ENCODE data around the gene RPS6KA6. TPM values are rescaled to one million over a fixed set of nuclear protein-coding genes. Genes with fewer than 3 reads are reported as not detected.

The RPS6KA6 gene
- not detected in 2 replicates for total RNA-seq (2016; rRNA removed; fragmentation: Illumina TruSeq; extraction: Trizol)
- total RNA-seq (2016; cell fraction: cytosol; rRNA removed; fragmentation: Illumina TruSeq; extraction: Trizol; ENCODE audit: low read depth): not detected in 2 replicates
- total RNA-seq (2016; cell fraction: insoluble cytoplasmic fraction; rRNA removed; fragmentation: Illumina TruSeq; extraction: Trizol): not detected in 2 replicates
- not detected in 2 replicates for total RNA-seq (2016; cell fraction: membrane; rRNA removed; fragmentation: Illumina TruSeq; extraction: Trizol)
- not detected in 2 replicates for total RNA-seq (2016; cell fraction: nucleus; rRNA removed; fragmentation: Illumina TruSeq; extraction: Trizol)
- polyA plus RNA-seq (2011; rRNA removed): not detected in 2 replicates
- polyA plus RNA-seq (2011; cell fraction: cytosol; rRNA removed): not detected in 2 replicates
- not detected in 2 replicates for polyA plus RNA-seq (2011; cell fraction: nucleus; rRNA removed)
- not detected in 2 replicates for polyA plus RNA-seq (2012)
- not detected in 2 replicates for polyA plus RNA-seq (2016; cell fraction: cytosol; fragmentation: Illumina TruSeq; extraction: Trizol; ENCODE audit: low read depth)
- not detected in 2 replicates for polyA plus RNA-seq (2016; cell fraction: insoluble cytoplasmic fraction; fragmentation: Illumina TruSeq; extraction: Trizol; ENCODE audit: low read depth)
- polyA plus RNA-seq (2016; cell fraction: membrane; fragmentation: Illumina TruSeq; extraction: Trizol; ENCODE audit: low read depth): not detected in 2 replicates
- not detected in 2 replicates for polyA plus RNA-seq (2016; cell fraction: nucleus; fragmentation: Illumina TruSeq; extraction: Trizol; ENCODE audit: insufficient read depth, low read depth)
- not detected in 2 replicates for polyA minus RNA-seq (2011; rRNA and poly(A)+ RNA removed; ENCODE audit: low replicate concordance)
- polyA minus RNA-seq (2011; cell fraction: cytosol; rRNA and poly(A)+ RNA removed): not detected in 2 replicates
- polyA minus RNA-seq (2011; cell fraction: nucleus; rRNA and poly(A)+ RNA removed): not detected in 2 replicates
- Bru-seq, nascent RNA: not detected
- not detected for BruChase-seq, experiment 1, labeled RNA remaining after a 6-hour chase
- not detected for BruChase-seq, experiment 2, labeled RNA remaining after a 2-hour chase
- long read RNA-seq, experiment 1: 0 reads
- long read RNA-seq, experiment 2: 0 reads

DNA sequence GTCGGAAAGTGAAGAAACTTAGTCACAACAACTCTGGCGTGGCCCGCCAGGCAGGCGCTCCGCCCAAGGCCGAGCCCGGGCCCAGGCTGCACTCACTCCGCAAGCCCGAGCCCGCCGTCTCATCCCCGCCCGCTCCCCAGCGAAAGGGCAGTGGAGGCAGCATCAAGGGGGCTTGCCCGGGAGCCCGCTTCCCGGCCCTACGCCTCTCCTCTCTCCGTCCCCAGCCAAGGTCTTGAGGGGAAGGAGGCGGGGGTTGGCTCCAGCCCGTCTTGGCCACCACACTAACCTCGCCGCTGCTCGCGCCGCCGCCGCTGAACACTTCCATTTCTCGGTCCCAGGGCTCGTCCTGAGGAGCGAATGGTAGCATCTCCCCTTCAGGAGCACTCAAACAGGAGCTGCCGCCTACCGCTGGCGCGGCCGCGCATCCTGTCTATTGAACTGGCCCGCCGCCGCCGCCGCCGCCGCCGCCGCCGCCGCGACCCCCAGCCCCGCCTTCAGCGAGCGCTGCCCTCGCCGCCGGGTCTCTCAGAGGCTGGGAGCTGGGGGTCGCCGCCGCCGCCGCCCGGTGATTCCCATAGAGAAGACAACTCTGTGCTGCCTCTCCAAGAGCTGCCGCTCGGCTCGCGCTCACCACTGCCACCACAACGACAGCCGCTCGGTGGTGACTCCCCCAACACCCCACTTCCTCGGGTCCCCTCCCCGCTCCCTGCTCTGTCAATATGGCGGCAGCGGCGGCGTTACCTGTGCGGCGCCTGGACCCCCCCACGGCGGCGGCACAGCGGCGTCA, at the start of gene RPS6KA6:
TSS of gene RPS6KA6 (minus strand) at position 667 of the 787 bp plus-strand sequence. CDS start at position 367, 300 bp downstream.
- H3K4me3 ChIP-seq (replicated peaks in 1 of 3; ENCODE audit: insufficient read depth in 1 of 3, low read depth in 2 of 3, low read length in 3 of 3): no peak within 1 kb of the TSS
- ATAC-seq (no peak), DNase-seq (ENCODE audit: low spot score) (no peak), FAIRE-seq (no peak)
- intact Hi-C loops (cut with micrococcal nuclease; ENCODE audit: unreplicated experiment): no loop called here
- H3K27ac ChIP-seq (ENCODE audit: extremely low read length, insufficient read depth, low read length): no peak within 1 kb of the TSS
- POLR2A ChIA-PET: no interaction called here
- H3K9me3 ChIP-seq (ENCODE audit: low read length): no peaks in the 10 kb centered on the region
- BruUV-seq (replicated peaks): no TSS peak
- H3K79me2 ChIP-seq (ENCODE audit: insufficient read depth, low read length): no peaks in the 10 kb centered on the region
- in situ Hi-C loops (cut with HindIII; ENCODE audit: extremely low pct_ligation_motif_present, low pct_unique_long_range_greater_than_20kb): no loop called here
- H3K27me3 ChIP-seq (ENCODE audit: control insufficient read depth in 1 of 2, insufficient read depth in 2 of 2, low read length in 2 of 2): no peaks in the 10 kb centered on the region
- H4K20me1 ChIP-seq (ENCODE audit: insufficient read depth, low read length): no peaks in the 10 kb centered on the region
- TF ChIP-seq ZNF563 (CRISPR knock-in tag; IDR thresholded peaks at IDR 0.05) (no peak), PBX2 (CRISPR knock-in tag; IDR thresholded peaks at IDR 0.05) (no peak), PHB2 (IDR thresholded peaks at IDR 0.05; ENCODE audit: partially characterized antibody) (no peak), HOXA9 (CRISPR knock-in tag; IDR thresholded peaks at IDR 0.05; ENCODE audit: borderline replicate concordance) (no peak)
- H3K4me2 ChIP-seq (ENCODE audit: low read depth, low read length): no peak within 1 kb of the TSS
- no peak within 1 kb of the TSS for H2AFZ ChIP-seq (ENCODE audit: low read length)
- WGBS (ENCODE audit: low lambda C conversion rate): 72% methylated on average over 13 of the region's 81 CpGs
- H3K36me3 ChIP-seq (replicated peaks in 1 of 2; ENCODE audit: control insufficient read depth in 1 of 2, insufficient read depth in 2 of 2, low read length in 2 of 2): no peaks in the 10 kb centered on the region
- H3K4me1 ChIP-seq (ENCODE audit: insufficient read depth, low read length): no peaks in the 10 kb centered on the region
- CTCF ChIA-PET (ENCODE audit: low intra/inter-chr PET ratio, low total read pairs): no interaction called here
- no peak within 1 kb of the TSS for H3K9ac ChIP-seq (ENCODE audit: insufficient read depth, low read depth, low read length)
